ENCODE measurements around the gene SSBP2. TPM values are rescaled to one million over a fixed set of nuclear protein-coding genes. Genes with fewer than 3 reads are reported as not detected.
"Not testable (repeated sequence)": the region's sequence is repeated elsewhere in the genome, so short reads cannot be mapped to it uniquely, and the experiment has no call there.

SSBP2 gene
- total RNA-seq, 2 donors from 2014 or later = 11.1 to 28.0 TPM

GRCh38 chr5:81506378-81506777 lies 244.5 kb downstream of the SSBP2 start:
- no peak overlapping the region for H3K9ac ChIP-seq (ENCODE audit: low read depth in 2 of 2, low read length in 2 of 2)
- intact Hi-C loops (cut with DNase I) = loop anchor here (5.0 to 10.0 kb wide), 3 partner anchors 246 to 666 kb away; partner anchors contain the start of genes ATG10 and SSBP2
- H3K4me3 ChIP-seq = no peak overlapping the region
- H3K4me1 ChIP-seq = no peaks in the 10 kb centered on the region
- no peak overlapping the region for H3K27ac ChIP-seq
- no peaks in the 10 kb centered on the region for H3K27me3 ChIP-seq
- no peaks in the 10 kb centered on the region for H3K36me3 ChIP-seq
- H3K9me3 ChIP-seq = no peaks in the 10 kb centered on the region
- DNase-seq = no peak
- no peak for TF ChIP-seq CTCF (IDR thresholded peaks at IDR 0.05)

- intact Hi-C loops (cut with DNase I) = loop anchor here (5.0 to 10.0 kb wide), 3 partner anchors 247 to 667 kb away; partner anchors contain the start of genes ATG10 and SSBP2
- Histone ChIP-seq H3K4me1 (no peaks in the 10 kb centered on the region), H3K4me3 (no peak overlapping the region), H3K9me3 (no peaks in the 10 kb centered on the region), H3K27ac (no peak overlapping the region), H3K27me3 (no peaks in the 10 kb centered on the region), H3K9ac (ENCODE audit: low read depth in 2 of 2, low read length in 2 of 2) (no peak overlapping the region), H3K36me3 (no peaks in the 10 kb centered on the region)
- TF ChIP-seq CTCF (IDR thresholded peaks at IDR 0.05) = no peak
- DNase-seq = no peak
Observed at GRCh38 chr5:81505672-81506071, 245.2 kb downstream of the SSBP2 start.

GRCh38 chr5:81503602-81504001 lies 247.3 kb downstream of the SSBP2 start:
- not testable (repeated sequence) for H3K9ac ChIP-seq (ENCODE audit: low read depth in 2 of 2, low read length in 2 of 2); H3K27me3 ChIP-seq; H3K9me3 ChIP-seq; H3K27ac ChIP-seq; H3K4me3 ChIP-seq; H3K36me3 ChIP-seq; H3K4me1 ChIP-seq; DNase-seq
- intact Hi-C loops (cut with DNase I) = loop anchor here (10.0 kb wide), 1 partner anchor 471 kb away; the partner anchor contains the start of gene ATG10

GRCh38 chr5:81495286-81495685 lies 255.6 kb downstream of the SSBP2 start:
- TF ChIP-seq CTCF (IDR thresholded peaks at IDR 0.05) = no peak
- Histone ChIP-seq H3K36me3 (no peaks in the 10 kb centered on the region), H3K9ac (ENCODE audit: low read depth in 2 of 2, low read length in 2 of 2) (no peak overlapping the region), H3K4me3 (no peak overlapping the region), H3K27me3 (no peaks in the 10 kb centered on the region), H3K9me3 (no peaks in the 10 kb centered on the region), H3K27ac (no peak overlapping the region), H3K4me1 (no peaks in the 10 kb centered on the region)
- intact Hi-C loops (cut with DNase I) = no loop called here
- no peak for DNase-seq

- Histone ChIP-seq H3K4me3 (no peak overlapping the region), H3K9ac (ENCODE audit: low read depth in 2 of 2, low read length in 2 of 2) (no peak overlapping the region), H3K27me3 (no peaks in the 10 kb centered on the region), H3K36me3 (no peaks in the 10 kb centered on the region), H3K27ac (no peak overlapping the region), H3K9me3 (no peaks in the 10 kb centered on the region), H3K4me1 (no peaks in the 10 kb centered on the region)
- DNase-seq = no peak
- TF ChIP-seq CTCF (IDR thresholded peaks at IDR 0.05) = no peak
- intact Hi-C loops (cut with DNase I) = no loop called here
Observed at GRCh38 chr5:81488862-81489261, 262.0 kb downstream of the SSBP2 start.

GRCh38 chr5:81486711-81487110 lies 264.2 kb downstream of the SSBP2 start:
- intact Hi-C loops (cut with DNase I) = no loop called here
- TF ChIP-seq CTCF (IDR thresholded peaks at IDR 0.05) = no peak
- Histone ChIP-seq H3K4me1 (no peaks in the 10 kb centered on the region), H3K9ac (ENCODE audit: low read depth in 2 of 2, low read length in 2 of 2) (no peak overlapping the region), H3K27me3 (no peaks in the 10 kb centered on the region), H3K36me3 (no peaks in the 10 kb centered on the region), H3K27ac (no peak overlapping the region), H3K4me3 (no peak overlapping the region), H3K9me3 (no peaks in the 10 kb centered on the region)
- no peak for DNase-seq

All from colonic mucosa (tissue), 4 donors.